Left lobe of liver (tissue), 2 donors: ENCODE data around the gene PCDHA1. TPM values are rescaled to one million over a fixed set of nuclear protein-coding genes. Genes with fewer than 3 reads are reported as not detected.
A peak's percentile ranks its signal among the peaks of the same experiment; 100 is the strongest.
"Not testable (repeated sequence)": the region's sequence is repeated elsewhere in the genome, so short reads cannot be mapped to it uniquely, and the experiment has no call there.

Experiments used
- ATAC-seq: fragments of 200-7000 bp; cut with Tn5 transposase; one replicate; pipeline ENCODE4 v1.9.1; 2020; ENCODE audit warnings: mild to moderate bottlenecking, moderate library complexity
- DNase-seq: peaks from one replicate; pipeline ENCODE4 v3.0.0-alpha.2; 2020; ENCODE audit warnings: low spot score
- total RNA-seq: library from RNA; stranded (reverse); gene quantifications from one replicate; pipeline ENCODE4 v1.2.1, GENCODE V29; 2021
- donor health status: DM: no; HTN: no; CAD: no; lungs with moderate emphysema.
- donor health status: DM: no; HTN: yes; CAD: no.

The PCDHA1 gene
- total RNA-seq, 1 donor from 2014 or later, result not detected

GRCh38 chr5:140849831-140850634, 64.1 kb downstream of the PCDHA1 start:
- not testable (repeated sequence) for DNase-seq, ATAC-seq

GRCh38 chr5:140855772-140856674, 70.1 kb downstream of the PCDHA1 start, which contains the start of gene PCDHA10:
TSS of gene PCDHA10 (plus strand) at chr5:140855897. CDS start at chr5:140856049, 152 bp downstream.
- no peak for DNase-seq
- ATAC-seq, result no peak

GRCh38 chr5:140857177-140857986, 71.4 kb downstream of the PCDHA1 start:
- DNase-seq (no peak), ATAC-seq (no peak)

GRCh38 chr5:140857987-140858240, 72.0 kb downstream of the PCDHA1 start:
- ATAC-seq (no peak), DNase-seq (no peak)

GRCh38 chr5:140862441-140863295, 76.7 kb downstream of the PCDHA1 start:
- ATAC-seq, result no peak

GRCh38 chr5:140868721-140869554, 83.0 kb downstream of the PCDHA1 start, which contains the start of gene PCDHA11:
TSS of gene PCDHA11 (plus strand) at chr5:140868957. CDS start at chr5:140869104, 147 bp downstream.
- peak; percentile 66 for ATAC-seq
- DNase-seq, result no peak

More at GRCh38 chr5:140862441-140863295, 76.7 kb downstream of the PCDHA1 start:
- no peak for DNase-seq

- ATAC-seq, result no peak
These were observed 83.6 kb downstream of the PCDHA1 start for GRCh38 chr5:140869555-140869886.

GRCh38 chr5:140870221-140871201, 84.6 kb downstream of the PCDHA1 start:
- ATAC-seq, result no peak
- no peak for DNase-seq

More at GRCh38 chr5:140869555-140869886, 83.6 kb downstream of the PCDHA1 start:
- no peak for DNase-seq

GRCh38 chr5:140875085-140876065, 89.4 kb downstream of the PCDHA1 start, which contains the start of gene PCDHA12:
TSS of gene PCDHA12 (plus strand) at chr5:140875308. CDS start at chr5:140875473, 165 bp downstream.
- DNase-seq (no peak), ATAC-seq (no peak)

GRCh38 chr5:140876541-140877261, 90.8 kb downstream of the PCDHA1 start:
- DNase-seq, ATAC-seq: not testable (repeated sequence)

GRCh38 chr5:140877262-140877581, 91.3 kb downstream of the PCDHA1 start:
- ATAC-seq, result no peak
- no peak for DNase-seq

GRCh38 chr5:140881889-140882590, 96.1 kb downstream of the PCDHA1 start, which contains the start of gene PCDHA13:
TSS of gene PCDHA13 (plus strand) at chr5:140882124. CDS start at chr5:140882269, 145 bp downstream.
- ATAC-seq (peak; percentile 74), DNase-seq (no peak)

- ATAC-seq (peak; percentile 59), DNase-seq (no peak)
These were observed 96.6 kb downstream of the PCDHA1 start for GRCh38 chr5:140882591-140882899.

GRCh38 chr5:140883373-140883772, 97.4 kb downstream of the PCDHA1 start:
- no peak for ATAC-seq
- DNase-seq, result no peak

GRCh38 chr5:140883927-140884697, 98.2 kb downstream of the PCDHA1 start:
- ATAC-seq, result no peak
- no peak for DNase-seq
